ENCODE results near the gene LCMT2. TPM values are rescaled to one million over a fixed set of nuclear protein-coding genes. Genes with fewer than 3 reads are reported as not detected.

LCMT2 gene
- polyA plus RNA-seq, 4 donors = 11.2 to 14.8 (median 13.2) TPM

- no peak for DNase-seq (ENCODE audit: low read depth in 4 of 4, low spot score in 2 of 4)
These were observed 53.0 kb downstream of the LCMT2 start for GRCh38 chr15:43277231-43277823.

DNA sequence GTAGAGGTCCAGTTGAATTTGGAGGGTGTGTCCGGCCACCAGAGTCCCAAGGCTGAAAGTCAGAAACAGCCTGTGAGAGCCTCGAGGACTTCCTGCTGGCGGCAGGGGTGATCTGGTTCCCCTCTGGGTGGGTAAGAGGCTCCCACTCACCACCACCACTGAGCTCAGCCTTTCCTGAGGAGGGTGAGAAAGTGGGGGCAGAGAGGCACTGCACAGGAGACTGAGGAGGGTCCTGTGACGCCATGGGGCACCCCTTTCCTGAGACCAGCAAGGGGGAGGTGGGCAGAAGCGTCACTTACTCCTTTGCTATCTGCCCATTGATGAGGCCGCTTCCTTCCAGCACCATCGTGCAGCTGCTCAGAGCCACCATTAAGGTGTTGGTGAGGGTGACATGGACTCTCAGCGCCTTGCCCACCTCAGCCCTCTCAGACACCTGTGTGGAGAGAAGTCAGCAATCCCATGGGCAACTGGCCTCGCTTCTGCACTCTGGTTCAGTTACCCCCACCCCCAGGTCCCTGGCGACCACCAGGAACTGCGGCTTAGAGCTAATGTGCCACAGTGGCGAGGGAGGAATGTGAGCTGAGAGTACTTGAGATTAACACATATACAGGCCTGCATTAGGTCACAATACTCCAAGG is 53.7 kb downstream of the LCMT2 start:
- no peak for DNase-seq (ENCODE audit: low read depth in 4 of 4, low spot score in 2 of 4)

DNA sequence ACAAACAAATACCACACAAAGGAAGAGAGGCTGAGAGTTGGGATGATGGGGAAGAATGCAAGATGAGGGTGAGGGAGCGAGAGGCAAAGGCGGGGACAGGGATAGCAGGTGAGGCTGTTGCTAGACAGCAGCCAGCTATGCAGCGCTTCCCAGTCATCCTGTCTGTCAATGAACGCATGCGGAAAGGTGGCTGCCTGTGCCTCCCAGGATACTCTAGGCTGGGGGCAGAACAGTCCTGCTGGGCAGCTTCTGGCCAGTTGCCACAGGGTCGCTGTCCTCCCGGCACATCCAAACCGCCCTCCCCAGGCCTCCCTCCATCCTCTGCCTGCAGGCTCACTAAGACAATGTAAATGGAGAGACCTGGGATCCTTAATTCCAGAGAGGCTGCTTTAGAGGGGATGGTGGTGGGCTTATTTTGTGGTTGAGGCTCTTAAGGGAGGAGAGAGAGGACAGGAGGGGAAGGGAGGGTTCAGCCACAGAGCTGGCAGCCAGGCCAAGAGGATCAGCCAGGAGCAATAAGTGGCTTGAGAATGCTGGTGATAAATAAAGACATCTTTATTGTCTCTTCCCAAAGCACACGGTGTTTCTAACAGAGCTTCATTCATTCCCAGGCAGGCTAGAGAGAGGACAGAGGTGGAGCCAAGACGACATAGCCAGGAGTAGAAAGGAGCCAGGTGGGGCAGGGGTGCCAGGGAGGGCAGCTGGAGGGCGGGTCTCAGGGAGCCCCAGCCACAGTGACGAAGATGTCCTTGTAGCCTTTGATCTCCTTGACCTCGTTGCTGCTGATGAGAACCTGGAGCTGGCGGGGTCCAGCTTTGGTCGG is 54.4 kb downstream of the LCMT2 start:
- no peak for DNase-seq (ENCODE audit: low read depth in 4 of 4, low spot score in 2 of 4)

GRCh38 chr15:43274136-43274535 is 56.2 kb downstream of the LCMT2 start:
- no peak for DNase-seq (ENCODE audit: low read depth in 4 of 4, low spot score in 2 of 4)

Other genes starting within 250 kb of the LCMT2 start
- gene UBR1, start 224.5 kb downstream of the LCMT2 start, polyA plus RNA-seq (ENCODE audit: insufficient read length in 4 of 4) = 10 to 100 TPM; 18.4 to 28.8 (median 24.0) TPM
- gene TMEM62, start 197.0 kb downstream of the LCMT2 start, polyA plus RNA-seq (ENCODE audit: insufficient read length in 4 of 4) = 10 to 100 TPM; 15.8 to 17.7 (median 16.3) TPM
- gene CCNDBP1, start 145.2 kb downstream of the LCMT2 start, polyA plus RNA-seq (ENCODE audit: insufficient read length in 4 of 4) = 10 to 100 TPM; 51.5 to 59.5 (median 53.9) TPM
- 1 to 10 TPM in 3 of 4 donors, under 1 TPM in 1; 0.95 to 5.1 (median 1.2) TPM for gene EPB42, start 109.6 kb downstream of the LCMT2 start, polyA plus RNA-seq (ENCODE audit: insufficient read length in 4 of 4)
- gene TGM5, start 63.6 kb downstream of the LCMT2 start, polyA plus RNA-seq (ENCODE audit: insufficient read length in 4 of 4) = not detected
- gene TGM7, start 28.3 kb downstream of the LCMT2 start, polyA plus RNA-seq (ENCODE audit: insufficient read length in 4 of 4) = under 1 TPM in 2 of 4 donors, not detected in 2; 0.07 to 0.11 TPM
- 10 to 100 TPM; 19.7 to 35.5 (median 28.9) TPM for gene ZSCAN29, start 40.5 kb upstream of the LCMT2 start, polyA plus RNA-seq (ENCODE audit: insufficient read length in 4 of 4)
- gene TUBGCP4, start 40.5 kb upstream of the LCMT2 start, polyA plus RNA-seq (ENCODE audit: insufficient read length in 4 of 4) = 10 to 100 TPM; 20.4 to 32.0 (median 24.3) TPM
- 100 to 1,000 TPM in 2 of 4 donors, 10 to 100 TPM in 2; 61.5 to 108 (median 86.0) TPM for gene TP53BP1, start 162.6 kb upstream of the LCMT2 start, polyA plus RNA-seq (ENCODE audit: insufficient read length in 4 of 4)
- gene MAP1A, start 187.0 kb upstream of the LCMT2 start, polyA plus RNA-seq (ENCODE audit: insufficient read length in 4 of 4) = 1 to 10 TPM; 7.8 to 9.3 (median 8.8) TPM

Measured in left renal cortex interstitium (tissue), 4 donors.